Activated CD4-positive, alpha-beta T cell treated with anti-CD3 and anti-CD28 coated beads, Interleukin-2, amount 50 U/mL, for 4 hours (primary cell): ENCODE measurements around the gene LYRM2.
"Not testable (repeated sequence)": the region's sequence is repeated elsewhere in the genome, so short reads cannot be mapped to it uniquely, and the experiment has no call there.

ENCODE experiments used
- DNase-seq, 2 experiments: peaks; one replicate each; pipeline ENCODE4 v3.0.0-alpha.2; 2020

The LYRM2 gene

DNA sequence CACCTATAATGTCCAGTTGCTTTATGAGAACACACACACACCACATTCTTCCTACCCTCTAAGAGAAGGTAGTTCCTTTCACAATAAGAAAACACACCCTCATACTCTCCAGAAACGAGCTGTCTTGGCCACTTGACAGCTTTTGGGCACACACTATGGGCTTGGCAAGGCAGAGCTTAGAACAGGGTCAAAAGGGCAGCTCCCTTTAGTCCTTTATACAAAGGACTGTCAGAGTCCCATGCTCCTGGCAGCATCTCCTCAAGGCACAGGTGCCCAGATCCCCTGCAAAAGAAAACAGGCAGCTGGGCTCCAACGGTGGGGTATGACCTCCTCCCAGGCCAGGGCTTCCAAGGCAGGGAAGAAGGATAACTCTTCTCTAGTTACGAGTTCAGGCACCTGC, 4.9 kb upstream of the LYRM2 start:
- no peak for DNase-seq

DNA sequence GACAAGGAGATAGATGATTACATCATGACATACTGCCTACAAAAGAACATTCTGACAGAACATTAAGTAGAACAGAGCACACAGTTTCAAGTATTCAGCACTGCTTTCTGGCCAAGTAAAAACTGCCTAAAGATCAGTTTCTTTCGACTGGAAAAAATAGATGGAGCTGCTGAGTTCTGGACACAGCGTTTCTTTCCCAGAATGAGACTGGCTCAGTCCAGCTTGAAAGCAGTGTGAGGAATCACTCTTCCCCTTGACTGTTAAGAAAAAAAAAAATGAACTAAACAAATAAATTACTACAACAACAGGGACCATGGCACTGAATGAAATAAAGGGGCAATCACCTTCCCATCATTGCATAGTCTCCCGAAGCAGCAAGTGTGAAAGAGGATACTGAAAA, 4.4 kb upstream of the LYRM2 start:
- no peak for DNase-seq

DNA sequence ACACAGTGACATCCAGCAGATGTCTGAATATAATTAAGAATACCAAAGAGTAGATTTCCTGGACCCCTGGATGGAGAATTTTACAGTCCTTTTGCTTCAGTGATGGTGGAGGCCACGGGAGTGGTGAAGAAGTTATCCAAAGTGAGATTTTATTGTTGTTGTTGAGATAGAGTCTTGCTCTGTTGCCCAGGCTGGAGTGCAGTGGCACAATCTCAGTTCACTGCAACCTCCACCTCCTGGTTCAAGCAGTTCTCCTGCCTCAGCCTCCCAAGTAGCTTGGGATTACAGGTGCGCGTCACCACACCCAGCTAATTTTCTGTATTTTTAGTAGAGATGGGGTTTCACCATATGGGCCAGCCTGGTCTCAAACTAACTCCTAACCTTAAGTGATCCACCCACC, 3.0 kb upstream of the LYRM2 start:
- not testable (repeated sequence) for DNase-seq

DNA sequence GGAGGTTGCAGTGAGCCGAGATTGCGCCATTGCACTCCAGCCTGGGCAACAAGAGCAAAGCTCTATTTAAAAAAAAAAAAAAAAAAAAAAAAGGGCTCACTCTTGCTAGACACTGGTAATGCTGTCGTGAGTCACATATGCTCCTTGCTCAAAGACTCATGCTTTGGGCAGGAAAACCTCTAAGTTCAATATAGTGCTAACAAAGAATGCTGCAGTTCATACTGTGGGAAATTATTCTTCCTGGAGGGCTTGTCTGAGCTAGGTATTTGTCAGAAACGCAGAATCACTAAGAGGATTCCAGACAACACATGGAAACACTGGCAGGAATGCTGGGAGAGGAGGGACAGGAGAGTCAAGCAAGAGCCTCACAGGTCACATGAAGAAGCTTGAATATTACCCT, 2.3 kb upstream of the LYRM2 start:
- no peak for DNase-seq

DNA sequence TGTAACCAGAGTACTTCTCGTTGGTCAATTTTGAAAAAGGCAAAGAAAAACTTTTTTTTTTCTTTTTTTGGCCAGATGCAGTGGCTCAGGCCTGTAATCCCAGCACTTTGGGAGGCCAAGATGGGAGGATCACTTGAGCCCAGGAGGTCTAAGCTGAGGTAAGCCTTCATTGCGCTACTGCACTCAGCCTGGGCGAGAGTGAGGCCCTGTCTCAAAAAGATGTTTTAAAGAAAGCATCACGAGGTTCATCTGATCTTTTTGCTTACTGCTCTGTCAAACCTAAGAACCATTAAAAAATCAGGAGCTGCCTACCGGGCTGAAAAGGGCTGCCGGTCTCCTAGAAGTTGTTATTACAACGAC, 607 bp downstream of the LYRM2 start:
- DNase-seq: no peak

DNA sequence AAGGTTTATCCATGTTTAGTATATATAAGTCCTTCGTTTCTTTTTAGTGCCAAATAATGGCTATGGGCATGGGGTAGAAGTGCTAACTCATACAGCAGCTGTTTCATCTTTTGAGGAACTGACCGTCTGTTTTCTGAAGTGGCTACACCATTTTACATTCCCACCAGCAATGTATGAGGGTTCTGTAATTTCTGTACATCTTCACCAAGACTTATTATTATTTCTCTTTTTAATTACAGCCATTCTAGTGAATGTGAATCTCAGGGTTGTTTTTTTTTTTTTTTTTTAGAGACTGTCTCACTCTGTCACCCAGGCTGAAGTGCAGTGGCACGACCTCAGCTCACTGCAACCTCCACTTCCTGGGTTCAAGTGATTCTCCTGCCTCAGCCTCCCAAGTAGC, 2.1 kb downstream of the LYRM2 start:
- DNase-seq: not testable (repeated sequence)

DNA sequence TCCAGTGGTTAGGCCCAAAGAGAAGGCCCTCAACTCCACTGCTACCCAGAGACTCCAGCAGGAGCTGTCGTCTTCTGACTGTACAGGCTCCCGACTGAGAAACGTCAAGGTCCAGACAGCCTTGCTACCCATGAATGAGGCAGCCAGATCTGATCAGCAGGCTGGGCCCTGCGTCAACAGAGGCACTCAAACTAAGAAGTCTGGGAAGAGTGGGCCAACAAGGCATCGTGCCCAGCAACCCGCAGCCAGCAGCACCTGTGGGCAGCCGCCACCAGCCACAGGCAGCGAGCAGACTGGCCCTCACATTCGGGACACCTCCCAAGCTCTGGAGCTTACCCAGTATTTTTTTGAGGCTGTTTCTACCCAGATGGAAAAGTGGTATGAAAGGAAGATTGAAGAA, 8.1 kb downstream of the LYRM2 start:
- no peak for DNase-seq

DNA sequence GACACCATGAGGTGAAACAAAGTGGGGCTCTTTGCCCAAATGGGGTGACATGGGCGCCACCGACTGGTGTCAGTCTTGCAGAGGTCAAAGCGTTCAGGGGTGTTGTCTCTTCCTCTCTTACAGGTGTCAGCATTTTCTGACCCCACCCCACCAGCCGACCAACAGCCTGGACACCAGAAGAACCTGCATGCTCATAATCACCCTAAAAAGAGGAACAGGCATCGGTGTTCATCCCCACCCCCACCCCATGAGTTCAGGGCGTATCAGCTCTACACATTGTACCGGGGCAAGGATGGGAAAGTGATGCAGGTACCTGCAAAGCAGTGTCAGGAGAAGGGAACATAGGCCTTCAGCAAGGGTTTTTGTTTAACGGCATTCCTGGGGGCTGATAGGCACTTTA, 14.8 kb downstream of the LYRM2 start:
- DNase-seq: no peak

DNA sequence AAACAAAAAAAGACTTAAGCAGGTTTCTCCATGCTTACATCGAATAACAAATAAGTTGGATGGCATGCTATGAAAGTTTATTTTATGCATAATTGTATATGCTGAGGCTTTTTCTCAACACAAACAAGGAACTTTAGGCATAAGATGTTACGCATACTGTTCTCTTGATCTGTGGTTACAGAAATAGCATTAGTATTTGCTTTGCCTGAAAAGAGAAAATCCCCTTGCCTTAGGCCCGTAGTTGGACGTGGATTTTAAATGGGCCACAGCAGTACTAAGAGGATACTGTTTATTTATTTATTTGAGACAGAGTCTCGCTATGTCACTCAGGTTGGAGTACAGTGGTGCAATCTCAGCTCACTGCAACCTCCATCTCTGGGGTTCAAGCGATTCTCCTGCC, 19.0 kb downstream of the LYRM2 start:
- DNase-seq: no peak

DNA sequence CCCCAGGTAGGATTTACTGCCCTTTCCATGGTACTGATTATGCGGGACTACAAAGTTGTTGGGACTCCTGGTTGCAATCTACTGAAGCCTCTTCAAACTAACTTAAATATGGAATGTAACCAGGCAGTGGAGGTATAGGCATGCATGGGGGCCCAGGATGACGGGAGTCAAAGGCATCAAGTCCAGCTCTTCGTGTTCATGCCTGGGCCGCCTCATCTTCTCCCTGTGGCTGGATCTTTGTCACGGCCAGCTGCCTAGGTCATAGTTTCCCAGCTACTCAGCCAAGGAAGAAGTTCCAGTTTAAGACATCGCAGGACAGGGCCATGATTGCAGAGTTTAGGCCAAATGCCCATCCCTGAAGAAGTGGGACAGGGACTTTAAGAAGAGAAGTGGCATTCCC, 20.5 kb downstream of the LYRM2 start:
- no peak for DNase-seq

DNA sequence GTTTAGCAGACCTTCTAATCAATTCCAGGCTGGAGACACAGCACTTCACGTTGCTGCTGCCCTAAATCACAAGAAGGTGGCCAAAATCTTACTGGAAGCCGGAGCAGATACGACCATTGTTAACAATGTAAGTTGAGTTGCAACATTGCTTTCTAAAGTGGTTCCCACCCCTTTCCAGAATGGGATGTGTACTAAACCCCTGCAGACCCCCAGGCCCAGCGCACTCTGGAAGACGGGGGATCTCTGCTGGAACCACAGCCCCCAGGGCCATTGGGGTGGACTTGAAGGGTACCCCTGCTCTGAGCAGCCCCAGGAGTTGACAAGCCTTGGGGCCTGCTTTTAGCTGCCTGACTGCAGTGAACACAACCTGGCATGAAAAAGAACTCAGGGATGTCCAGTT, 22.0 kb downstream of the LYRM2 start:
- no peak for DNase-seq

DNA sequence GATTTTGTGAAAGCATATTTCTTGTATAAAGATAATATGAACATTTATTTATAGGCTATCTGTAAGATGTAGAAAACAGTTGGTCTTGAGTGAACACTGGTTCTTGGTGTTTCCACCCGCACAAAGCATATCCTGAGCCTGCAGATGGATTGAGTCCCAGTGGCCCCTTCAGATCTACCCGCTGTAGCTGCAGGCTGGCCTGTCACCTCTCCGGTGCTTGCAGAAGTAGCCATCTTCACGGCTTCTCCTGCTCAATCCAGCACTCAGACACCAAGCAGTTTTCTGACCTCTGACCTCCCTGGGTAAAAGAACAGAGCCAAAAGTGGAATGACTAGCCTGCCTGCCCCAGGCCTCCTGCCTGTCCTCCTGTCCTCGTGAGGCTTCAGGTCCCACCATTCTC, 22.7 kb downstream of the LYRM2 start:
- no peak for DNase-seq

DNA sequence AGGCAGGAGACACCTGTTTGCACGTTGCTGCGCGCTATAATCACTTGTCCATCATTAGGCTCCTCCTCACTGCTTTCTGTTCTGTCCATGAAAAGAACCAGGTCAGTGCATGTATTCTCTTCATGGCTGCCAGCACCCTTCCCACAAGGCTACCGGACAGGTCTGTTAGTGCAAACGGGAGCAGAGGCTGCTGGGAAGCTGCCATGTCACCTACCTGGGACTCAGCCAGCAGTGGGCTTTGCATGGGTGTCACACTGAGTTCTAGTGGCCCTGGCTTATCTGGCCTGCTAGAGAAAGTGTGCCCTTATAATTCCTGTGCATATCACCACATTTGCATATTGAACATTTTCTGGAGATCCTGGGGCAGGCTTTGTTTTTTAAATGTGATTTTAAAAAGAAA, 24.8 kb downstream of the LYRM2 start:
- DNase-seq: no peak

DNA sequence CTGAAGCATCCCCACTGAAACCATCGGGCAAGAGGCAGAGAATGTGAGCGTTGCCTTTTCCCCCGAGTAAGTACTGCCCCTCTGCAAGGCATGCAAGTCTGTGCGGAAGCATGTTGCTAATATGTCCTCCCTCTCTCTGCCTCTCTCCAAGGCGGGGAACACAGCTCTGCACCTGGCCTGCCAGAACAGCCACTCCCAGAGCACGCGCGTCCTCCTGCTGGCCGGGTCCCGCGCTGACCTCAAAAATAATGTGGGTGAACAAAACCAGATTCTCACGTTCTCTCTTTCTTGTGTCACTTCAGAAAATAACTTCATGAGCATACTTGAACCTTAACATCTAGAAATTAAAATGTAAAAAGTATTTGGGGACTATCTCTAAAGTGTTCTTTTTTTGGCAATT, 26.4 kb downstream of the LYRM2 start:
- DNase-seq: no peak

DNA sequence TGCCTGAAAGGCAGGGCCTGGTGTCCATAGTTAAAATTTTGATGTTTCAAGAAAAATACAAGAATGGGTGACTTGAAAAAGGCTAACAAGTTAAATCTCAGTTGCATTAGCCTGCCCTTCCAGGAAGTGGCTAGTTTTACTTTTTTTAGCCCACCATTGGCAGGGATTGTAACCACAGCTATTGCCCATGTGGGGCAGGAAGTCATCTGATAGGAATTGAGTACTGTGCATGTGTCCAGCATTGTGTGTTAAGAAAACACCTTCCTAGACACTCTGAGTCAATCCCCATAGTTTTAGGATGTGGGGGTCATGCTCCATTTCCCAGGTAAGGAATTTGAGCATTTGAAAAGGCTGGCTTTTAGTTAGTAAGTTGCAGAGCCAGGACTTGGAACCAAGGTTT, 26.9 kb downstream of the LYRM2 start:
- DNase-seq: no peak

DNA sequence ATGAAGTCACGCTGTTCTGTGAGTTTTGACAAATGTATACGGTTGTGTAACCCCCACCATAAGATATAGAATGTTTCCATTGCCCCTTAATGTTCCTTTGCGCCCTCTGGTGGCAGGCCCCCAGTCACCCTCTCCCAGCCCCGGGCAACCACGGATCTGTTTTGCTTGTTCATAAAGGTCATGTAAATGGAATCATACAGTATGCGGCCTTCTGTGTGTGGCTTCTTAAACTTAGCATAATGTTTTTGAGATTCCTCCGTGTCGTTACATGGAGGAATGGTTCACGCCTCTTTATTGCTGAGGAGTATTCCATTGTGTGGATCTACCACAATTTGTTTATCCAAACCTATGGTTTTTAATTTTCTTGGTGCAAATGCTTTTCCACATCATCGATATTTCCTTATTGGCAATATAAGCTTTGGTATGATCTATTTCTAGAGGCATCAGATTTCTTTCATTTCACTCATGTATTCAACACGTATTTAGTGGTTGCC, 28.4 kb downstream of the LYRM2 start:
- peak; percentile 74 to 77 for DNase-seq

DNA sequence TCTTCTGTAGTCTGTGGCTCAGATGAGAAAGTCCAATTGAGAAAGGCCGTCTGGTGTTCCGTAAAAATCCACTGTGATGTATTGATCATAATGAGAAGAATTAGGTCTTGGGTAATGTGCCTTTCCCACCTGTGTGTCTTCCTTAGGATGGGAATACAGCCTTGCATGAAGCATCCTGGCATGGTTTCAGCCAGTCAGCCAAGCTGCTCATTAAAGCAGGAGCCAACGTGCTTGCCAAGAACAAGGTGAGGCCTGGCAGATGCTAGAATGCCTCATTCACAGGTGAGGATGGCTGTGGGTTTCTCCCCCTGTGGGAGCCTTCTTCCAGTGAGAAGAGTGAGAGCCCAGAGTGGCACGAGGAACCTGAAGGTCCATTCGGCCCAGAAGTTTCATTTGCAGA, 32.7 kb downstream of the LYRM2 start:
- no peak for DNase-seq

DNA sequence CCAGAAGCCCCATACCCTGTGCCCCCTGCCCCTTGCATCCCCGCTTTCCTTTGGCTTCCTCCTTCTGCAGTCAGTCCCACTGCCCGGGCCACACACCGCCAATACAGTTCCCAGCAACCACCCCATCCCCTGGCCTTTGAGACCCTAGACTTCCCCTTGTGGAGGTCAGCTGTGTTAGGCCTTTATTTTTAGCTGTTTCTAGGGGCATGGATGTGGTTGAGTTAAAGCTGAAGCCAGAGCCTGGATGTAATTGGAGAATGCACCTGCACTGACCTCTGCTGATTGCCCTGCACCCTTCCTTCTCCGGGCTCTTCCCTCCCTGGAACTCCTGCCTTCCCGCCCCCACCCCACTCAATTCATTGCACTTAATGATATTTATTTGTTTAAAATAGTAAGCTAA, 33.9 kb downstream of the LYRM2 start:
- DNase-seq: no peak

DNA sequence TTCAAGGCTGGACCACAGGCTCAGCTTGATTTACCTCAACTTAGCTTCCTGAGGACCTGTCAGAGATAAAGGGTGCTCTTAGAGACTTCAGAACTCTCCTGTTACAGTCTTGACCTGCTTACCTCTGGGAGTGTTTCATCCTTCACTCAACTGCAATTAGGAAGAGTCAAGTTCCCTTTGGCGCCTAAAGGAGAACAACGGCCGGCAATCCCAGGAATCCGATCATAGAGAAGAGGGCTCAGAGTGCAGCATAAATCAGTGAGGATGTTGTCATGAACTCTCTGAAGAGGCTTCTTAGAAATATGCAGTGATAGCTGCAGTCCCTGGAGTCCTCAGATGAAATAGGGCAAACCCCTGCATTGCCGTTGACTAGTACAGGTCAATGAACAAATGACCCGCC, 36.4 kb downstream of the LYRM2 start:
- DNase-seq: no peak

DNA sequence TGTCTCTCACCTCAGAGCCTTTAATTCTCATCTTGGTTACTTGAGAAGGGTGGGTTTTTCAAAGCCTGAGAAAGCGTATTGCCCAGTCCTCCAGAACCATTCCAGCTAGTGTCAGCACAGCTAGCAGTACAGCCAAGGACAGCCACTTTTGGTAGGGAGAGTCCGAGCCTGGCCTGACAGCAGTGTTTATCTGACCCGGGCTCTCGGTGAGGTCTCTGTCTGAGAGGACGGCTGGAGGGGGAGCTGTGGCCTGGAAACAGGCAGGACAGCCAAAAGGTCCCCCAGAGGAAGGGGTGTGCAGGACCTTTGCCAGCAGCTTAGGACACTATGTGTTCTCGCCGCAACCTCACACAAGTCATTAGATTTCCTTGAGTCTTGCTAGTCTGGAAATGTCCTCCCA, 38.8 kb downstream of the LYRM2 start:
- DNase-seq: no peak

DNA sequence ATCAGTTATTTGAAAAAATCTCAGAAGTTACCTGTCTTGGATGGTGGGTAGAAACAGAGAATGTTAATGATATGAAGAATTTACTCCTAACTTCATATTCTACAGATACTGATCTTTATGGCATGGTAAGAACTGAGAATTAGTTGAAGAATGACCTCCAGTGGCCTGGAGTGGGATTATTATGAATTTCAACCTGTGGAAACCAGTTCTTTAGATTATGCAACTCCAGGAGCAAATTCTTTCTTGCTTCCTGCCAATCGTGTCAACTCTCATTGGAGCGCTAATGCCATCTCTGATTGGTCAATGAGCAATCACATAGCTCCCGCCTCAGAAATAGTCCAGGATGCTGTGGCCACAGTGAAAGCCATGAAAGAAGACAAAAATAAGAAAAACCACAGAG, 40.6 kb downstream of the LYRM2 start:
- DNase-seq: no peak

DNA sequence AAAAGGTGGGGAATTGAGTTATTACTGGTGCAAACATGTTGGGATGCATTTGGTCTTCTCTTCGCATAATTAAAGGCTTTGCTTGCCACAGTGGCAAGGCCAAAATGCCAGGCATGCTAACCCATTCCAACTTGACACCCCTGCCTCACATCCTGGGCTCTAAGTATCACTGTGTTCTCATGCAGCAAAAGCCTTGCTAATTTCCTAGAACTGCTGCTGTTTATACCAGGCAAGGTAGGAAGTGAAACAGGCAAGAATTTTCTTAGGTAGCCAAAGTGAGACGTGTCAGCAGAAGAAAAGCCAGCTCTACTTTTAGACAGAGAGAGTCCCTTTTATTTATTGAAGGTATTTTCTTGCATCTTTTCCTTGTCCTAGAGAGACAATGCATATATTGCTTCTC, 41.2 kb downstream of the LYRM2 start:
- DNase-seq: no peak

DNA sequence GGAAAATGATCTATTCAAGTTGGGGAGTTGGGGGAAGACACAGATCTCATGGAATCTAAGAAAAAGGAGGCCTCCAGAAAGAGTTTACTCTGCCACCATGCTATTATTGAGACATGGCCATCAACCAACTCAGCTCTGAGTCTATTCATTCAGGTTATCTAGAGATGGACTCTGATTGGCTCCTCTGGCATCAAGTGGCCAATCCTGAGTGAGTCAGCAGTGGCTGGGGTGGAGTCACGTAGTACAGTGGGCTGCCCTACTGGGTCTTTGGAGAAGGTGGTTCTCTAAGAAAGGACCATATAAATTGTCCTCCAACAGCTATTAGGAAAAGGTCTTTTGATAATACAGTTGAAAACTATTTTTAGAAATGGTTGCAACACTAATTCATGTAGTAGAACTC, 42.1 kb downstream of the LYRM2 start:
- DNase-seq: no peak

DNA sequence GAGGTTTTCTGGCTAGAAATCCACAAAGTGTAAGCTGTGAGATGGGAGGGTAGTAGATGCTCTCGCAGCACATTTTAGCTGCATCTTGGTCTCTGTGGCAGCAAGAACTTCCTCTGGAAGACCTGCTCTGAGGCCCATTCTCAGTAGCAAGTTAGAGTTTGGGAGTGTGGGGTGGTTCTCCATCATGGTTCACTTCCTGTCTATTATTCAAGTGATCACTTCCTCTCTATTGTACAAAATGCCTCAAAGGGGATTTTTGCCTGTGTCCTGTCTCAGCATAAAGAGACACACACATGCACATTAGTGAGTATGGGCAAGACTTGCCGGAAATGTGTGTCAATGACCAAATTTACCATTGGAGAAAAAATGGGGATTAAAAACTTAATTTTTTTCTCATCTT, 42.5 kb downstream of the LYRM2 start:
- no peak for DNase-seq

DNA sequence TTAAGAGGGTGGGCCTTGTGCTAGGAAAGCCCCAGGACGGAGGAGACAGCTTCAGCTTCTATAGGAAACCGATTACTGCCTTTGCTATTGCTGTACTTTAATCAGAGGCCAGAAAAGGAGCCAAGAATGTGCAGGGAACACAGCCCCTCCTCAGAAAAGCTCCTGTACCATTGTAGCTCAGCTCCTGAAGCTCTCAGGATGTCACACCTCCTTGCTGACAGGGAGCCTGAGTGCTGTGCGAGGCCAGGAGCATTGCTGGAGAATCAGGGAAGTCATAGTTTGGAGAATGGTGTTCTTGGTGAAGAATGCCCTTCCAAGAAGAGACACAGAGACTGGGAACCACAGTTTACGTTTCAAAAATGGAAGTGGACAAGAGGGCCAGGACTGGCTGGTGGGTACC, 46.8 kb downstream of the LYRM2 start:
- DNase-seq: no peak

DNA sequence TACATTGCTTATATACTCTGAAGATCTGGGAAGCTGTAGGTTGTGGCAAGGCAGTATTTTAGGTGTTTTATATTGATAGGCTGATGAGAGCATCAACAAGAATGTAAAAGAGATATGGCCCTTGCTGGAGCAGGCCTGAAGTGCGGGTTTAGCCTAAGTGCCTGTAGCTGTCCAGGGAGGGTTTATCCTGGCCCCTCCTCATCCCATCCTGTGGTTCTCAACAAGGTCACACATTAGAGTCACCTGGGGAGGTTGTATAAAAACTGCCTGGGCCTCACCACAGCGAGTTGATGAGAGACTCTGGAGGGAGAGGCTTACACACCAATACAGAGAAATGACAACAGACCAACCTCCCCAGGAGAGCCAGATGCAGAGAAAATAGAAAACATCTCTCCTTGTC, 48.4 kb downstream of the LYRM2 start:
- DNase-seq: no peak
